Measurements from ENCODE around the gene POC1B.

POC1B gene

GRCh38 chr12:89494411-89495231 lies 31.2 kb downstream of the POC1B start:
- no peak for DNase-seq

- no peak for DNase-seq
Observed at GRCh38 chr12:89493670-89494302, 32.1 kb downstream of the POC1B start.

DNA sequence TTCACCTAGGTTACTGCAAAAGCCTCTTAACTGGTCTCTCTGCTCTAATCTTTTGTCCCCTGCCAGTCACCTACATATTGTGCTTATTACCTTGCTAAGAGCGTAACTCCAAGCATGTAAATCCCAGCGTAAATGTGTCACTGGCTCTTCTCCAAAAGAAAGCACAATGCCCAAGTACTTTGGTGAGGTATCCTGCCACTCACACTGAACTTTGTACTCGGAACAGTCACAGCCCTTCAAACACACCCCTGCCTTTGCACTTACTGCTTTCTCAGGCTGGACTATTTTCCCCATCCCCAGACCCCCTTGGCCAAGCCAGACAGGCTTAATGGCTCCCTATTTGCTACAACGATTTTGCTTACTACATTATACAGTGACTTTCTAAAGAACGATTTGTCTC lies 33.0 kb downstream of the POC1B start:
- no peak for DNase-seq

DNA sequence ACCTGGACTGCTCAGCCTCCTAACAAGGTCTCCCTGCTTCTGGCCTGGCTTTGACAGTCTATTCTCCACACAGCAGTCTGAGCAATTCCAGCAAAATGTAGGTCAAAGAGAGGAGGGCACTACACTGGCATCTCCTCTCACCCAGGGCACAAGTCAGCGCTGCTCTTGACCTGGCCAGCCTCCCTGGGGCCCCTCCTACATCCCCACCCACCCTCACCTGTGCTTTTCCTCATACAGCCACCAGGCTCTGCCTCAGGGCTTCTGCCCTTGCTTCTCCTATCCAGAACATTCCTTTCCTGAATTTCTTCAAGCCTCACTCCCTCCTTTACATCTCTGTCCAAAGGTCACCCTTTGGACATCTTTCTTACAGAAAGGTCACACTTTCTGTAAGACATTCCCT lies 34.9 kb downstream of the POC1B start:
- DNase-seq, result no peak

- DNase-seq, result no peak
Observed at GRCh38 chr12:89486264-89486663, 39.6 kb downstream of the POC1B start.

DNA sequence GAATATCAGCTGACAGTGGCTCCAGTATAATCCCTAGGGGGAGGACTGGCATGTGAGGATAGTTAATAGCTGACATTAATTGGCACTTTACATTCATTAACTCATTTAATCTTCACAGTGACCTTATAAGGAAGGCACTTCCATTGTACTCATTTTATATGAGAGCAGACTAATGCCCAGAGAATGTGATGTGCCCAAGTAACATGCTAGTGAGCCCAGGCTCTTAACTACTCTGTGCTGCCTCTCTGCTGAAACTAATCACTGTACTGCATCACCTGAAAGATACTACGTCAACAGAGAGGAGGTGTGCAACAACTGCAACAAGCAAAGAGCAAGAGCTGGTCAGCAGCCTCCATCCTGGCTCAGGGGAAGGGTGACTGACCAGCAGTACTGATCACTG lies 41.4 kb downstream of the POC1B start:
- peak in 1 of 2 experiments; percentile 14 for DNase-seq

DNA sequence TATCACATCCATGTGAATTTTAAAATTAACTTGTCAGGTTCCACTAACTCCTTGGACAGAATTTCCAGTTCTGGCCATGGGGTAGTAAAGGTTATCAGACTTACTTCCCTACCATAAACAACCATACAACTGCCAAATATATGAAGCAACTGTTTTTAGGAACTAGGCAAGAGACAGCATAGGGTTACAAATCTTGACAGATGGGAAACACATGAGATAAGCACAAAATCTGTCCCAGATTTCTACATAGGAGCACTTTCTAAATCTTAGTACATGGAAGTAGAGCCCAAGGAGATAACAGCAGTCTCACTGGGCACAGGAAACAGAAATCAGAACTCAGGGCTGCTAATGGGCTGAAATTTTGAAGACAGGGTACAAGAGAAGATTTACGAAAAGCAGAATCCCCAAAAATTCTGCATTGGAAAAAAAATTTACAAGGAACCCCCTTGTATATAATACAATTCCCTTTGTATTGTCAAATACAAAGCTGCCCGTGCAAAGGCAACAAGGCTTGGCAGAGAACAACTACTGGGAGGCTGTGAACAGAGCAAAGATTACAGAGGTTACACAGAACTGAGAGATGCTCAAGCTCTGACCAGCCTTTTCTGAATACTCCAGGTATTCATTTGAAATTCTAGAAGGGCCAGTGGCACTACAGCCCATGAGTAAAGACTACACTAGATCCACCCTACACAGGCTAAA lies 44.5 kb downstream of the POC1B start:
- DNase-seq, result peak in 1 of 2 experiments; percentile 31

GRCh38 chr12:89479982-89480381 lies 45.9 kb downstream of the POC1B start:
- no peak for DNase-seq

GRCh38 chr12:89477633-89478279 lies 48.1 kb downstream of the POC1B start:
- DNase-seq, result no peak

DNA sequence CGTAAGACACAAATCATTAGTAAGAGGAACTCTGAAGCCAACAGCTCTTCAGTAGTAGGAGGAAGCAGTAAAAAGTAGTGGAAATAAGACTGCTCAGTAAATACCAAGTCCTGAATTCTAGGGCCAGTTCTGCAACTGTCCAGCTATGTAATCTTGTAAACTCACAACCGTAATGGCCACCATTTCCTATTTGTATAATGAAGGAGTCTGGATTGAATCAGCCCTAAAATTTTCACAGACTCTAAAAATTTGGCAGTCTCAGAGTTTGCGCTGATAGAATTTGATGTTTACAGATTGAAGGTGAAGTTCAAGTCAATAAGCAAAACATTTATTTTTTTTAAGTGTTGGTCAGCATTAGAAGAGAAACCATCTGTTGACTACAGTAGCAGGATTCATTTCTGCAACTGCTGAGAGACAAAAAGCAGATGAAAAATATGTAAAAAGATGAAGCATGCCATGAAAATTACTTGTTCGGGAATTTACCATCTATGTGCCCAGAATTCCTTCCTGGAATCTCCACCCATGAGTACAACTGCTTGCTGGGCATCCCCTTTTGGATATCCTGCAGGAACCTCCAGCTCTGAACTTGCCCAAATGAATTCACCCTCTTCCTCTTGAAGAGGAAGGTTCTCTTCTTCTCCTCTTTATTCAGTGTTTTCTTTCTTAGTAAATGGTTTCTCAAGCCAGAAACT lies 48.8 kb downstream of the POC1B start:
- DNase-seq, result no peak

DNA sequence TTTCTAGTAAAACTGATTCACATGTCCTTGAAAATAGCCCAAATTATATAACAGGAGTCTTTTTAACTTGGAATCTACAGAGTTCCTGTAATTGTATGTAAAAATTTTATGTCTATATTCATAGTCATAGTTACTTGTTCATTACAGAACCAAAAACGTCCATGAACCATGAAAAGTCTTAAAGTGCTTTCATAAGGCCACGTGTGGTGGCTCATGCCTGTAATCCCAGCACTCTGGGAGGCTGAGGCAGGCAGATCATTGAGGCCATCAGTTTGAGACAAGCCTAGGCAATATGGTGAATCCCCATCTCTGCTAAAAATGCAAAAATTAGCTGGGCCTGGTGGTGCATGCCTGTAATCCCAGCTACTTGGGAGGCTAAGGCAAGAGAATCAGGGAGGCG lies 49.6 kb downstream of the POC1B start:
- no peak for DNase-seq

- no peak for DNase-seq
Observed at GRCh38 chr12:89475203-89475990, 50.5 kb downstream of the POC1B start.

DNA sequence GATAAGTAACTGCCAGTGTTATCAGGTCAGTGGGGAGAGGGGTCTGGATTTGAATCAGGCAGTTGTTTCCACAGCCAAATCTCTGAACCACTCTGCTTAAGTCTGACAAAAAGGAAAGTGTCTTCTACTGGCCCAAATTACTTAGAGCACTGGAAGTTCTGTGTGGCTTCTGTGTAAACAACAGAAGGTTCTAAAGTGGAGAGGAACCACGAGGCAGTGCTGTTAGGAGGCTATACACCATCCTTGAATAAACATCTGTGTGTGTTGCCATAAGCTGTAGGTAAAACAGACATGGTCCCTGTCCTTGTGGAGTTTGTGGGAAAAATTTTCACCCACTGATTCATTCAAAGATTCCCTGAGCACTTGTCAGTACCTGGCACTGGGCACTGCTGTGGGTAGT lies 51.2 kb downstream of the POC1B start:
- no peak for DNase-seq

GRCh38 chr12:89472508-89472907 lies 53.3 kb downstream of the POC1B start:
- DNase-seq, result no peak

DNA sequence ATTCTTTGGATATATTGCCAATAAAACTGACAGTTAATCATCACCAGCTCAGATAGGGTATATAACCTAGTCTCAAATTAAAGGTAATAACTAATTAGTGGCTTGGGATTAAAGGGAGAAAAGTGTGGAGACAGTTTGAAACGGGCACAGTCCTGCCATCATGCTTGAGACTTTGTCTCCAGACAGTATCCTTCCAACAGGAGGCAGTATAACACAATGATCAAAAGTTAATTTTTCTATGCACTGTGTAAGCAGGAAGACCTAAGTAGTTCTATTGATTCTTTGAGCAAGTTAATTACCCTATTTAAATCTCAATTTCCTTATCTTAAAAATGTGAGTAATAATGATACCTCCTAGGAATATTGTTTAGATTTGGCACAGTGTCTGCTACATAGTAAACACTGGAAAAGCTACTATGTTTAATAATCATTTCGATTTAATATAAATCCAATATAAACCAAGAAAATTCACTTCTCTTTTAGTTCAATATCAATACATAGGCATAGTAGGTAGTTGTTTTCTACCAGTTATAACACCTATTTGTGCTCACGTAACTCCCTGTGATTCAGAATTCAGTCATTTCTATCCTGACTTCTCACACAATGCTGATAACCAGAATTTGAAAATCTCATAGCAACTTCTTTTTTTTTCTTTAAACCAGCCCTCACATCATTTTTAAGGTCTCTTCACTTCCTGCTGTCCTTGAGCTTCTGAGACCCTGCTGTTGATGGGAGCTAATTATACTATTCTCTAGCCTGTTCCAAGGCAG lies 54.9 kb downstream of the POC1B start:
- DNase-seq, result peak; percentile 14 to 49

DNA sequence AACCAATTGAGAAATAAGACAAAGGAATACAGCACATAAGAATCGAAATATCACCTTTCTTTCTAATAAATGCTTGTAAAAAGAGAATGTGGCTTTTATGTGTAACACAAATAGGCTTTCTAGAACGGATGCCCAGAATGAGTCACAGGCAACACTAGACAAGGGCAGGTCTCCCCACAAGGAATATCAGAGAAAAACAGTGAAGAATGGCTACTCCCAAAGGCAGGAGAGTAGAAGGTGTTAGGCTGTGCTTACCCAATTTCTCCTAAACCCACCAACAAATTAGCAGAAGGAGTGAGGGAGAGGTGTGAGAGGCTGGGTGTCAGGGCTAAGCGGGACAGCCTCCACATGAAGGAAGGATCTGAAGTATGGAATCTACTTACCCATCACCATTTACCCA lies 56.5 kb downstream of the POC1B start:
- DNase-seq, result no peak

DNA sequence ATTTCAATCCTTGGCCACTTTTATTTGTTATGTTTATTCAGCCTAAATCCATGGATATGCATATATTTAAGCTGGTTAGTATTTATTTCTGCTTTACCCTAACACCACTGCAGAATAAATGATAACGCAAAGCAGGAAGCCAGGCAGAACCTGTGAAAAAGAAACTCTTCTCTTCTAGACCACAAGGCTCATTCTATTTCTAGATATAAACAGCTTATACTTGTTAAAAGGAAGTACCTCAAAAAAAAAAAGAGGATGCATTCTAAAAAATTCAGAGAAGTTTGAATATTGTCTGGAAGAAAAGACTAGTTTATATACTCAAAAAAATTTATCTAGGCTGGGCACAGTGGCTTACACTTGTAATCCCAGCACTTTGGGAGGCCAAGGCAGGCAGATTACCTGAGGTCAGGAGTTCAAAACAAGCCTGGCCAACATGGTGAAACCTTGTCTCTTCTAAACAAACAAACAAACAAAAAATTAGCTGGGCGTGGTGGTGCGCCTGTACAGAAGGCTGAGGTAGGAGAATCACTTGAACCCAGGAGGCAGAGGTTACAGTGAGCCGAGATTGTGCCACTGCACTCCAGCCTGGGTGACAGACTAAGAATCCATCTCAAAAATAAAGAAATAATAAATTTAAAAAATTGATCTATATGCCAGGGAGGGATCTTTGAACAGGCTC lies 57.1 kb downstream of the POC1B start:
- no peak for DNase-seq

DNA sequence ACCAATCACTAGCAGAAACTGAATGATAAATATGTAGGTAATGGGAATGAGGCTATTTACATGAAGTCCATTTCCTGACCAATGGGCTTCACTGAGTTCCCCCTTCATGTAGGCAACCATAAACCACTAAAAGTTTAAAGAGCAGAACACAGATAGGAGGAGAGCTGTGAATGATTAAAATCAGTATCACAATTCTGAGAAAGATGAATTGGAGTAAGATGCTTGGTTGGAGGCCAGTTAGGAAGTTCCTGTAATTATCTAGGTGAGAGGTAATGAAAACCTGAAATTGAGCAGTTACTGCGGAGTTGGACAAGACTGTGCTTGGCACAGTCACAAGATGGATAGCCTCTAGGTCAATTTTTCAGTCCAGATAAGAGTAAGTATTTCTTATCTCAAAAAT lies 57.8 kb downstream of the POC1B start:
- DNase-seq, result no peak

DNA sequence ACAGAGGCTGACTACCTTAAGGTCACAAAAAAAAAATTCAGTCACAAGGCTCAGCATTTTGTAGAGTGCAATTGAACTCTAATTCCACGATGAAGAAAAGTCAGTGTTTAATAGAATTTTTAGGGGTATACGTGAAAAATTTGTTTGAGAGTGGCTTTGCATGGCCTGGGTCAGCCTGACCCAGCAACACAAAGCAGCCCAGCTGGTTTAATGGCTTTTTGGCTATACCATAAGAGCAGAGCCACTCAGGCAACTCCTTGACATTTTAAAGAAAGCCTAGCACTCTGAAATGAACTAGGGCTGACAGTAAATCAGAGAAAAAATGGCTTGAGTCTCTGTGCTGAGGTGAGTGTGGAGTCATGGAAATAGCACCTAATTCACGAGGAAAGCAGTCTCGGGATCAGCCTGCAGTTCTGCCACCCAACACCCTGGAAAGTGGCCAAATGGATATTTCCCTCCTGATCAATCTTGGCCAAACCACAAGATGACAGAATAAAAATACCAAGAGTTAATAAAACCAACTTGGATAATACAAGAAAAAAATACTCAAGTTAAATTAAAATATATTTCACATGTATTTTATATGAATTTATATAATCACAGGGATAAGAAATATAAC lies 60.8 kb downstream of the POC1B start:
- DNase-seq, result no peak

Data from NCI-H524 (cell line).